HG02852 (cell line): Measurements from ENCODE around the gene PHC2.

ENCODE experiments used
- ATAC-seq: cut with Tn5 transposase; IDR thresholded peaks from one replicate; pipeline ENCODE4 v1.9.1; 2021; ENCODE audit warnings: mild to moderate bottlenecking, moderate library complexity; ENCODE audit not compliant: unreplicated experiment

The PHC2 gene

GRCh38 chr1:33455539-33456501 is 24.9 kb upstream of the PHC2 start:
- no peak for ATAC-seq

GRCh38 chr1:33454646-33455282 is 23.9 kb upstream of the PHC2 start:
- ATAC-seq = no peak

GRCh38 chr1:33446590-33446989 is 15.7 kb upstream of the PHC2 start:
- no peak for ATAC-seq

GRCh38 chr1:33445108-33445507 is 14.2 kb upstream of the PHC2 start:
- ATAC-seq = no peak

GRCh38 chr1:33443705-33444180 is 12.8 kb upstream of the PHC2 start:
- no peak for ATAC-seq

- ATAC-seq = no peak
These were observed 12.3 kb upstream of the PHC2 start for GRCh38 chr1:33443080-33443704.

GRCh38 chr1:33442141-33442540 is 11.2 kb upstream of the PHC2 start:
- ATAC-seq = no peak

- no peak for ATAC-seq
These were observed 10.3 kb upstream of the PHC2 start for GRCh38 chr1:33441088-33441745.

- no peak for ATAC-seq
These were observed 8.8 kb upstream of the PHC2 start for GRCh38 chr1:33439662-33440061.

GRCh38 chr1:33438364-33439160 is 7.7 kb upstream of the PHC2 start:
- ATAC-seq = no peak

- ATAC-seq = no peak
These were observed 5.8 kb upstream of the PHC2 start for GRCh38 chr1:33436557-33437285.

- ATAC-seq = no peak
These were observed 4.4 kb upstream of the PHC2 start for GRCh38 chr1:33435096-33435820.

- ATAC-seq = no peak
These were observed 3.5 kb upstream of the PHC2 start for GRCh38 chr1:33434363-33434750.

- no peak for ATAC-seq
These were observed 2.8 kb upstream of the PHC2 start for GRCh38 chr1:33433509-33434362.

- ATAC-seq = no peak
These were observed 821 bp downstream of the PHC2 start for GRCh38 chr1:33429856-33430691.

- no peak for ATAC-seq
These were observed 1.6 kb downstream of the PHC2 start for GRCh38 chr1:33429332-33429731.

GRCh38 chr1:33428661-33429060 is 2.2 kb downstream of the PHC2 start:
- no peak for ATAC-seq
